Mesenteric fat pad (tissue), 1 donor: ENCODE data around the gene GMDS. TPM values are rescaled to one million over a fixed set of nuclear protein-coding genes. Genes with fewer than 3 reads are reported as not detected.
"Not testable (repeated sequence)": the region's sequence is repeated elsewhere in the genome, so short reads cannot be mapped to it uniquely, and the experiment has no call there.

Experiments
- DNase-seq: peaks from one replicate; pipeline ENCODE4 v3.0.0-alpha.2; 2020; ENCODE audit warnings: low spot score
- total RNA-seq: library from RNA; stranded (reverse); fragmentation: NEBNext Ultra II Directional; extraction: Animal tissue kit (Norgen Biotek cat#: 25700); gene quantifications from one replicate; pipeline ENCODE4 v1.2.1, GENCODE V29; 2021
- donor health status: DM: yes; HTN: yes; CAD: no.

GMDS gene
- total RNA-seq, 1 donor from 2014 or later, result 10.3 TPM

DNA sequence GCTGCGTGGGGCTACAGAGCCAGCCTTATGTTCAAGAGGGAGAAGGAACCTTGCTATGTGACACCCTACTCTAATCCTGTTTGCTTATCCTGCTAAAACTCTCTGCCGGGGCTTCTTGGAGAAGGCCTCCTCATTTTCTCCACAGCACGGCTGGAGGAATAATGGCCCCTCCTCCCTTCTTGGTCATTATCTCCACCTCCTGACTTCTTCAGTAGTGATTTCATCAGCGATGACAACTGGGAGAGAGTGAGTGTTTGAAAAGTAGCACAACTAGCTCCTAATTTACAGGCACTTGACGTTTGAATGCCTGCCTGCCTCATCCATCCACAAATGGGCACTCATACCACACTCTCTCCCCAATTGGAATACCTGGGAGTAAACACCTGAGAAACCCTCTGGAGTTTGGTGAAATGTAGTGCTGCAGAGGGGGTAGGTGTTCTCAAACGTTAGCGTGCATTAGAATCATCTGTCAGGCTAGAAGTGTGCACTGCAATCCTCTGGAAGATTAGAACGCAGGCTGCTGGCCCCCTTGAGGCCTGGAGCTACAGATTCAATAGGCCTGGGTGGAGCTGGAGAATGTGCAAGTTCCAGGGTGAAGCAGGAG is 487.2 kb downstream of the GMDS start:
- no peak for DNase-seq

DNA sequence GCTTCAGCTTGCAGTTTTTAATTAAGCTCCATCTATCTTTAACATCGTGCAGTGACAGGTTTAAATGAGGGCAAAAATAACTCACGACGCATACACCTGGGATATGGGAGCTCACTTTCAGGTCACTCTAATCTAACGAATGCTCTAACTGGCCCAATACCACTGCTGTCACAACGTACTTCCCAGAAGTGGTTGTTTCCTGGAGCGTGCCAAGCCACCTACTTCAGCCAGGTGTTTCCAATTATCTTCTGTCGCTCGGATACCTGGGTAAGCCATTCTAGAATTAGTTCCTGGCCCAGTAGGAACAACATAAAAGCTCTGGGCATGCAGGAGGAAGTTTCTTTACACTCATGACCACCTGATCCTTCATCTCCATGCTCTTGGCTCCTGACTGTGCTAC is 488.3 kb downstream of the GMDS start:
- no peak for DNase-seq

DNA sequence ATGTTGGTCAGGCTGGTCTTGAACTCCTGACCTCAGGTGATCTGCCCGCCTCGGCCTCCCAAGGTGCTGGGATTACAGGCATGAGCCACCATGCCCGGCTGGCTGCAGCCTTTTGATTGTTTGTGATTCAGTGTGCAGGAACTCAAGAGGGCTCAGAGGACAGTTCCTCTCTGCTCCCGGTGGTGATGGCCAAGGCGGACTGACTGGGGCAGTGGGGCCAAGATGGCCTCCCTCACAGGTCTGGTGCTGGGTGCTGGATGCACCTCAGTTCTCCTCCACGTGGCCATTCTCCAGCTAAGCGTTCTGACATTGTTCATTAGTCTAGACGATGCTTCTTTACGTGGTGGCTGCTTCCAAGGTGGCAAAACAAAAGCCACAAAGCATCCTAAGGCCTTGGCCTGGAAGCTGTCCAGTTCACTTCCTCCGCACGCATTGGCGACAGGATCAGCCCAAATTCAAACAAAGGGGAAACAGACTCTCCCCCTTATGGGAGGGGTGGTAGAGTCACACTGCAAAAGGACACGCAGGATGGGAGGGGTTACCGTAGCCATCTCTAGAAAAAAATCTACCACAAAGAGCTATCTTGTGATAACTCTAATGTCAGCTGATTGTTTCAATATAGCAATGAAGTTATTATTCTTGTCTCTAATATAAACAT is 488.8 kb downstream of the GMDS start:
- DNase-seq, result no peak

DNA sequence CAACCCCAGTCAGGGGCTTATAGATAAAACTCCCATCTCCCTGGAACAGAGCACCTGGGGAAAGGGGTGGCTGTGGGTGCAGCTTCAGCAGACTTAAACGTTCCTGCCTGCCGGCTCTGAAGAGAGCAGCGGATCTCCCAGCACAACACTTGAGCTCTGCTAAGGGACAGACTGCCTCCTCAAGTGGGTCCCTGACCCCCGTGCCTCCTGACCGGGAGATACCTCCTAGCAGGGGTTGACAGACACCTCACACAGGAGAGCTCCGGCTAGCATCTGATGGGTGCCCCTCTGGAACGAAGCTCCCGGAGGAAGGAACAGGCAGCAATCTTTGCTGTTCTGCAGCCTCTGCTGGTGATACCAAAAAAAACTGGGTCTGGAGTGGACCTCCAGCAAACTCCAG is 494.3 kb downstream of the GMDS start:
- not testable (repeated sequence) for DNase-seq

DNA sequence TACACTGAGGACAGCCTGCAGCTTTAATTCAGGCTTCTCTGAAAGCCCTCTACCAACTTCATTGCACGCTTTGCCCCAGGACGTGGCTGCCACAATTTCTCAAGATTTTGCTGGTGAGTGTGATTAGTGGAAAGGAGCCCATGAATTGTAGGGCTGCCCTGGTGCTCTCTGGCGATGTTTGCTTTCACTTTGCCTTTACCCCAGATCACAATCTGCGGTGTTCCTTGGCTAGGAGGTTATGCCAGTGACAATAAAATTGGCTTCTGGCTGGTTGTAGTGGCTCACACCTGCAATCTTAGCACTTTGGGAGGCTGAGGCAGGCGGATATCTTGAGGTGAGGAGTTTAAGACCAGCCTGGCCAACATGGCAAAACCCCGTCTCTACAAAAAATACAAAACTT is 496.4 kb downstream of the GMDS start:
- DNase-seq, result no peak

DNA sequence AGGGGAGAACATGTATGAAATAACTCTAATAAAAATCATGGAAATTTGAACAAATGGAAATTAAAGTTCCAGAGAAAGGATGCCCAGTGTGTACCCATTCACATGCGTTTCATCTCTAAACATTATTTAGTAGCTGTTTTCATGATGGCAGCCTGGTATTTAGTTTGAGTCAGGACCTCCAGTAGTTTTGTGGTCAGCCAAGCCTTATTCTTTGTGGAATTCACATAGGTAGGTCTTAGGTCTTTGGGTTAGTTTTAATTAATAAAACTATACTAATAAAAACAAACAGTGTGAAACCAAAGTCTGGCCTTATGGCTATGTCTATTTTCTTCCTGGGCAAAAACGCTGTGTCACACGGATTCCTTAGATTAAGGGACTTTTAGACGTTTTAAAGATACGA is 497.9 kb downstream of the GMDS start:
- DNase-seq, result no peak

DNA sequence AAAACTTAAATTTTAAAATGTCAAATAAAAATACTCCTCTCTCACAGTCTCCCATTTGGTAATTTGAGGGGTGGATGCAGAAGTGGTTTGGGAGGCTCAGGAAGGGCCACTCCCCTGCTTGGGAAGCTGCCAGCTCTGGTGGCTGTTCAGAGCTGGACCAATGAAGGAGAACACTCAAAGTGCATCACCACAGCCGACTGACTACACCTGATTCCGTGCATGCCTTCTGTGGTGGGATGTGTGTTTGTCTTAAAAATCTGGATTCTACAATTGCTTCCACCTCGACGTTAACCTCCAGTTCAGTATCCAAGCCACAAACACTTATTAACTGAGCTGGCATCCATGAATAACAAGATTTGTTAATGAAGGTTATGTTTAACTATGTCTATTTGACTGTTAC is 498.4 kb downstream of the GMDS start:
- no peak for DNase-seq

DNA sequence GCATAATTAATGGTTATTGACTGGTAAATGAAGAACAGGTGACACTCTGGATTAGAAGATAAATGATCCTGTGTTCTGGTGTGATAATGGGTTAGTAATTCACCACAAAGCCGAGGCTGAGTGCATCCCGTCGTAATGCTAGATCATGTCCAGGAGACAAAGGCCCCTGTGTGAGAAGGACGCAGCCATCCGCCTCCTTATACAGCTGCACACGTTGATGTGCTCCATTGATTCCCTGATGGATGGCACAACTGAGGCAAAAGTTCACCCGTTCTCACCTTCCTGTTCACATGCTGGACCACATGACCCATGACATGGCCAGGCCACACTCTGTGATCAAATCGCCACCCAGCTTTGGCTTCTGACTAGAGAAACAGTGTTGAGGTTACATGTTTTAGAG is 499.6 kb downstream of the GMDS start:
- DNase-seq, result no peak

DNA sequence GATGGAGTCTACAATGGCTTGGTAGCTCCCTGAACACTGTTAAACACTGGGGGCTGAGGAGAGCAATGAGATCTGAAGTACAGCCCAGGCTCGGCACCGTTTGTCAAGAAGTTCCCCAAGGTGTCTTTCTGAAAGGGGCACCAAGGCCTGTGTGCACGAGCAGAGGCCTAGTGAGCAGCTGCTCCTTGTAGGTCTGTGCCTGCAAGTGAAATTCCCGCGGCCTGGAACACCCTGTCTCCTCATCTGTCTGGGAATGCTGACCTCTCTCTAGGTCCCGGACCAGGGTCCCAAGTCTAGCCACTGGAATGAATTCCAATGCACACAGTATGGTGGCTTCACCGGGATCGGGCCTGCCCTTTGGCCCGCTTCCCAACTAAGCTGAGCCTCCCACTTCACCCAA is 500.9 kb downstream of the GMDS start:
- DNase-seq, result no peak

DNA sequence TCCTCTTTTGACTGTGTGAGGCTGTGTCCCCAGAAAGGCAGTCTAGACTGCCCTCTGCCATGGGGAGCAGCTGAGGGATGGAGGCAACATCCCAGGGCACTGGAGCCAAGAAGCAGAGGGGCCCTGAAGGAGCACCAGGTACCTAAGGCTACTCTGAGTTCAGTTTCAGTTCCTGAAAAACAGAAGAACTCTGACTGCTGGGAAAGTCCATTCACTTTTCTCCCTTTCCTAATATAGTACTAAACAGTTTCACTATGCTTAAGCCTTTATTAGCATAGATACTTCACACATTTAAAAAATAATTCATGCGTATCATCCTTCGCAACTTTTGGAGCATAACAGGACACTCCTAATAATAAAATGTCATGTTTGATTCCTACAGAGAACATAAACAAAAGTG is 505.7 kb downstream of the GMDS start:
- DNase-seq, result no peak

DNA sequence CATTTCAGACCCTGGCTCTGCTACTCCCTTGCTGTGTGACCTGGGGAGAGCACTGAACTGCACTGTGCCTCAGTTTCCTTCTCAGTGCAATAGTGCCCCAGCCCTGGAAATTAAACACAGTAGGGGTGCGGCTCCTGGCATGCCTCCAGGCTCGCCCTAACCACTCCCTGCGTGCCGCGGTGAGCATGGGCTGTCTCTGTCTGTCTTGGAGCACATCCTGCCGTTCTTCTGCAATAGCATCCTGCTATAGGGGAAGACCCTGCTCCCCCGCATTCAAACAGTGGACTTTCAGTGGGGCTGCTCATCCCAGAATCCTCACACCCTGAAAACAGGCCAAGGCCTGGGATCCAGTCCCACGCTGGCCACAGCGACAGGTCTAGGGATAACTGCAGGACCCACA is 506.2 kb downstream of the GMDS start:
- DNase-seq, result no peak

DNA sequence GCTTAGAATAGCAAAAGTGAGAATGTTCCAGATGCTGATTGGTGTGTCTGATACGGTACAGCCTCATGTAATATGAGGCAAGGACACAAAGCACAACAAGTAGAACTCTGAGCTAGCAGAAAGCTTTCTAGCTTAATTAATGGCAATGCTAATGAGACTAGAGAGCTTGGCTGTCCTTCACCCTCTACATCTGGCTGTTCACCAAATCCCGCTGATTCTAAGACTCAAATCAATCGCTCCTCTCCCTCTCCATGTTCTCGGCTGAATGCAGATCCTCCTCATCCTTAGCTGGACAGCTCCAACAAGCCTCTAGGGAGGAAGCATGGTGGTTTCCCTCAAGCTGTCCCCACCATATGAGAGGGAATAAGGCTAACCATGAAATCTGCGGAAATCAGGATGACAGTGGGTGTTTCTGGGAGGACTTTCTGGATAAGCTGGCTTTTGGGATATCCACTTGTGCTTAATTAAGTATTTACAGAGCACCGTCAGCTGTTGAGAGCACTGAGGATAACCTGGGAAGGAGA is 506.8 kb downstream of the GMDS start:
- no peak for DNase-seq

DNA sequence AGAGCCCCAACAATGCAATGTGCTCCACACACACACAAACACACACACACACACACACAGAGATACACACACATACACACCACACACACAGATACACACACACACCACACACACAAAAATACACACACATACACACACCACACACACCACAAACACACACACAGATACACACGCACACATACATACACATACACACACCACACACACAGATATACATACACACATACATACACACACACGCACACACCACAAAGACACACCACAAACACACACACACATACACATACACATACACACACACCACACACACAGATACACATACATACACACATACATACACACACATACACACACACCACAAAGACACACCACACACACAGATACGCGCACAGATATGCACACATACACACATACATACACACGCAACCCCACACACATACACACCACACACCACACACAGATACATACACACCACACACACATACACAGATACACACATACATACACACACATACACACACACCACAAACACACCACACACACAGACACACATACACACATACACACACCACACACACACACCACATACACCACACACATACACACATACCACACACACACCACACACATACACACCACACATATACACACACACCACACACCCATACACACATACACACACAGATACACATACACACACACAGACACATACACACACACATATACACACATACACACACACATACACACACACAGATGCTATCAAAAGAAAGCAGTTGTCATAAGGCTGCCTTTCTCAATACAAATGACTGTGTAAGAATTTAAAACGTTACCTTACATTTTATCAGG is 507.7 kb downstream of the GMDS start:
- DNase-seq, result no peak

DNA sequence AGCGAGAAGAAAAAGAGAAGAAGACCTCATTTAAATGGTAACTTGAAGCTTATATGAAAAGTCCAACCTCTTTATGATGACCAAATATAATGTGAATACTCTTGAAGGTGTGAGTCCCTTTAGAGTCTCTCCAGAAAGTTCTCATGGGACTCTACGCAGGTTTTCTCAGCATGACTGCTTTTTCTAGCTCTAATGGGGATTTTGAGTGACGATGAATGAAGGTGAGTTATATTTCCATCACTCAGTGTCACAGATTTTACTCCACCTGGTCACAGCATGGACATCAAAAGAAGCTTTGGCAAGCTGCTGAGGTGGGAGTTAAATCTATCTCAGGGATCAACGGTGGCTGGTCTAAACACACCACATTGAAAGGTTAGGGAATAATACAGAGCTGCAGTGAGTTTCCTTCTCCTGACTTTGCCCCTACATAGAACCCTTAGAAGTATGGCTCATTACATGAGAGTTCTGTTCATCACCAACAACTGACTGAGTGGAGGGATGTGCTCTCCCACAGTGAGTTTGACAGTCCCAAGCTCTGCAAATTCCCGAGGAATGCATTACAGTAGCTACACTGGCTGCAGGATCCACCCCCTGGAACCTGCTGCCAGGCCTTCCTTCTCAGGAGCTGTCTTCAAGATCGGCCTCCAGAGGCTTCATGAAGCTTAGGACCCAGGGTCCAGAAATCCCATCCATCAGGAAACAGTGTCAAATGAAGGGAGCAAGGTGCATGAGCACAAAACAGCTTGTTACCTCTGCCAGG is 508.9 kb downstream of the GMDS start:
- no peak for DNase-seq

DNA sequence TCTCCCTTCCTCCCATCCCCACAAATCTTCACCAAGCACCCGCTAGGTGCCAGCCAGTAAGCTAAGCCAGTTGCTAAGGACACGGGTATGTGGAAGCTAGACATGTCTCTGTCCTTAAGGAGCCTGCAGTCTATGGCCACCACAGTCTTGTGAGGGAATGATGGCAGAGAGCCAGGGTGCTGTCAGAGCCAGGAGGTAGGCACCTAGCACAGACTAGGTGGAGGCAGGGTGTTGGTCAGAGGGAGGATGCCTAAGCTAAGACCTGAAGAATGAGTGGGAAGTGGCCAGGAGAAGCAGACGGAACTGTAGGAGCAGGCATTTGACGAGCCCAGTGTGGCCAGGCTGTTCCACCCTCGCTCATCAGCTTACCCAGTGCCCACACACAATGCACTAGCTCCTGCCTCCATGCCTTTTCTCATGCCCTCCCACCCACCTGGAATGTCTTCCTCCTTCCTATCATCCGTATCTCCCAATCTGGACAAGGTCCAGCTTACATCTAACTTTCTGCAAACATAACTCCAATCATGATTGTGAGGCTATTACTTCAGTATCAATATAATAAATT is 510.1 kb downstream of the GMDS start:
- DNase-seq, result no peak

DNA sequence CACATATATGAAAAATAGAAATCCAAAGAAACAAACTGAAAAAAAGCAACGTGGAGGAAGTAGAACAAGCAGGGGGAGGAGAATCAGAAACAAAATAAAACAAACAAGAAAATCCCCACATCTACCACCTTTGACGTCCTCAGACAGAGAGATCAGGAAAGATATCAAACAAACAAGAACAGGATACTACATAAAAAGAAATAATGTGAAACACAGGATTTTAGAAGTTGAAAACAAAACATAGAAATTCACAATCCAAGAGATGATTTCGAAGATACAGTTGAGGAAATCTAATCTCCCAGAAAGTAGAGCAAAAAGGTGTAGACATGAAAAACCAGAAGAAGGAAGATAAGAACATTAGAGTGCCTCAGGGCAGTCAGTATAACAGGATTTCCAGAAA is 514.5 kb downstream of the GMDS start:
- no peak for DNase-seq

DNA sequence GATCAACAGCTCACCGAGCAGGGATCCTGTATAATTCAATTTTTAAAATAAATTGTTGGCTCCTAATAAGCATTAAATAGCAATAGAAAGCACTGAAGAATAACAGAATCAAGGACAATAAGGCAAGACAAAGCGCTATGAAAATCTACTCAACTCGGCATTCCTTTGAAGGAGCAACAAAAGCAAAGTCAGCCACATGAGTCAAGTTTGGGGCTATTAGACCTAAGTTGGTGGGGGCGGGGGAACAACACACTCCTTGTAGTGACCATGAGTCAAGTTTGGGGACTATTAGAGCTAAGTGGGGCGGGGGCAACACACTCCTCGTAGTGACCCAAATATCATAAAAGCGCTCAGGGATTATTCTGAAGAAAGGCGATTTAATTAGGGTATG is 515.7 kb downstream of the GMDS start:
- DNase-seq, result no peak

DNA sequence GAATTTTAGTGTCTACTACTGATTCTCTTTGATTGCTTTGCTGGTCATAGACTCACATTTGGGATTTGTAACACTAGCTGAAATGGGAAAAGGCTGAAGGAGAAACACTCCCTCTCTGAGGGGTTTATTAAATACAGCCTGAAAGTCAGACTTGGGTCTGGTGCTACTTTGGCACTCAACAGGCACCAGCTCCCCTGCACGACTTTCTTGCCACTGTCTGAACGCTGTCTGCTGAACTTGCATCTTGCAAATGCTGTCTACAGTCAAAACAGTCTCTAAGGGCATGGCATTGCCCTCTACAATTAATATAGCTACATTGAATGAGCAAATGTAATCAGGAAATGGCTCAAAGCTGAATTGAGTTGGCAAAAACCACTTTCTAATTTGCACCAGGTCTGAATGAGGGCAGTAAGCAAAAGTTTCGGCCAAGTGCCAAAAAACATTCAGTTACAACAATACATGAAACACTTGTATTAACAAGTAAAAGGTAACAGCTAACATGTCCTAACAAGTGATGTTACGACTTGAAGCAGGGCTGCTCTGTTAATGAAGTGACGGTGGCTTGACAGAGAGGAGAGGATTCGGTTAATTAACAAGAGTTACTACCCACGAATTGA is 516.2 kb downstream of the GMDS start:
- DNase-seq, result no peak

DNA sequence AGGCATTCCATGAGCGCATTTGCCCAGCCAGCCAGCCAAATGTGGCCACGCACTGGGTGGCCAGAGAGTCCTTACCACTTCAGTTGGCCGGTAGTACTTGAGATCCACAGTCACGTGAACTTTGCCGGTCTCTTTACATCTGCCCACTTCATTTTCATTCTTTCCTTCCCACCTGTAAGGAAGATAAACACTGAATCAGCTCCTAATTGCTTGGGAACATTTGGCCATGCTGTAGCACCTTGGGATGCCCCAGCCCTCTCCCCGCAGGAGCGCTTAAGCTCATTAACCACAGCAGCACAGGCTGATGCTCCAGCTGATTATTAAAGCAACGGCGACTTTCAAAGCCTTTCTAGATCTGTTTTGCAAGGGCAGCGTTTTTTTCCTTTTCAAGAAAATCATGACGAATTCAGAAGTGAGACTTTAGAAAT is 519.0 kb downstream of the GMDS start:
- no peak for DNase-seq

DNA sequence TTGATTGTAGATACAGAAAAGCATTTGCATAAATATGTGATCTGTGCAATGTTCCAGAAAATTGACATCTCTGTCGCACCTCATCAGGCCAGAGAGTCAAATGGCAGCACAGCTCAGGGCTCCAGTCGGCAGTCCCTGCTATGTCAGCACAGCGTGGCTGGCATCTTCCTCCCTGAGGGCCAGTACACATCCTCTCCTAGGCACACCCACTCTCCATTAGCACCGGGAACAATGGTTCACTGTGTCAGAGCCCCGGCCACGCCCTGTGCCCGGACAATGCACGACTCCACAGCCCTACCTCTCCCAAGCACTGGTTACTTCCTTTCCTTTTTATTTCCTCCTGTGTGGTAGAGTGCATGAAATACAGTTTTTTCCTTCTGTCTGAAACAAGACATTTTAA is 520.8 kb downstream of the GMDS start:
- no peak for DNase-seq

DNA sequence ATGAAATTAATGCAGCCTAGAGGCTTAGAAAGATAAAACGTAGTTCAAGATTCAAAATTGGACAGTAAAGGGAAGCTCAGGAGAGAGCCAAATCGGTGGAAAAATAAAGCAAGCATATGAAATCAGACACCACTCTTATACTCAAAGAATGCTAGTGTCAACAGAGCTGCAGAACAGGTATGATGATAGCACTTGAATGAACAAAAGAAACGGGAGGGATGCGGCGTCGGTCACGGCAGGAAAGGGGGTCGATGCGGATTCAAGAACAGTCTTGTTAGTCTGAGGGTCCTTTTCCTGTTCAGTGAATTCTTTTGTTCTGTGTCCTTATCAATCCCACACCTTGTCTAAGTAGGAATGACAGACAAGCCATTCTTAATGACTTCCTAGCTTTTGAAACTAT is 521.3 kb downstream of the GMDS start:
- DNase-seq, result no peak
